ENCODE data around the gene IQCE.
"Not testable (repeated sequence)": the region's sequence is repeated elsewhere in the genome, so short reads cannot be mapped to it uniquely, and the experiment has no call there.

The IQCE gene

DNA sequence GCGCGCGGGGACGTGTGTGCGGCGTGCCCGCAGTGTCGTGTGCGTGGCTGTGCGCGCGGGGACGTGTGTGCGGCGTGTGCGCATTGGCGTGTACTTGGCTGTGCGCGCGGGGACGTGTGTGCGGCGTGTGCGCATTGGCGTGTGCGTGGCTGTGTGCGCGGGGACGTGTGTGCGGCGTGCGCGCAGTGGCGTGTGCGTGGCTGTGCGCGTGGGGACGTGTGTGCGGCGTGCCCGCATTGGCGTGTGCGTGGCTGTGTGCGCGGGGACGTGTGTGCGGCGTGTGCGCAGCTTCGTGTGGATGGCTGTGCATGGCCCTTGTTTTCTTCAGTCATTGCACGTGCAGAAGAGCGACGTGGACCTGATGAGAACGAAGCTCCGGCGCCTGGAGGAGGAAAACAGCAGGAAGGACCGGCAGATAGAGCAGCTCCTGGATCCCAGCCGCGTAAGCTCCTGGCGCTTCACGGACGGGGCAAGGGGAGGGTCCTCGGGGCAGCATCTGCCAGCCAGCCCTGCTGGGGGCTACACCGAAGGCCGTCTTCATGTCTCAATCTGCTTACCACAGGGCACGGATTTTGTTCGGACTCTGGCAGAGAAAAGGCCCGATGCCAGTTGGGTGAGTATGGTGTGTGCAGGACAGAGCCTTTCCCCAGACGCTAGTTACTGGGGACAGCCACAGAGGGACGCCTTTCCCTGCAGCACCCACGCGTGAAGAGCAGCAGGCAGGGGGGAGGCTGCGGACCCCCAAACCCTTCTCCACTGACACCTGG lies 19.3 kb downstream of the IQCE start:
- DNase-seq (ENCODE audit: low spot score): no peak

- DNase-seq (ENCODE audit: low spot score): no peak
These were observed 21.9 kb downstream of the IQCE start for GRCh38 chr7:2580636-2581035.

DNA sequence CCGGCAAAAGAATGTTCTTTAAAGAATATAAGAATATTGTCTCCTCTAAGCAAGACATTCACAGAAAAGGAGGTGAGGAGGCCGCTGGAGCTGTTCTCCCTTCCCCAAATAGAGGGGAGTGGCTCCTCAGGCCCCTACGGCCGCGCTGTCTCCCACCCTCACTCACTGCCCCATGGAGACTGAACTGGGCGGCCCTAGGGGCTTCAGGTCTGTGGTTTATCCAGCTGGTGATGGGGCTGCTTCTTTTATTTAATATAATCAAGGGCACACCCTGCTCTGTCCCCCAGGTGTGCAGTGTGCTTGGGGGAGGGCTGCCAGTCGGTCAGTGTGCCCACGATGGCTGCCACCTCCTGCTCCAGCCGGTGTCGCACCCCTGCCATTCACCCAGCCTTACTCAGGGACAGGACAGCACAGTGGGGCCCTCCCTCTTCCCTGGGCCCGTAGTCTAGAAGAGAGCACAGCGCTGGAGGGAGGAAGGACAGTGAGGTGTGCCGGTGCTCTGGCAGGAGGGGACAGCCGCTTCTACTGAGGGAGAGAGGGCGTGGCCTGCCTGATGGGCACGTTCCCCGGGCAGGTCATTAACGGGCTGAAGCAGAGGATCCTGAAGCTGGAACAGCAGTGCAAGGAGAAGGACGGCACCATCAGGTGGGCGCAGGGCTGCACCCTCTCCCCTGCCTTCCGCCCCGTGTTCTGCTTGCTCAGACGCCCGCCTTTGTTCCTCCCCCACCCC lies 23.4 kb downstream of the IQCE start:
- no peak for DNase-seq (ENCODE audit: low spot score)

DNA sequence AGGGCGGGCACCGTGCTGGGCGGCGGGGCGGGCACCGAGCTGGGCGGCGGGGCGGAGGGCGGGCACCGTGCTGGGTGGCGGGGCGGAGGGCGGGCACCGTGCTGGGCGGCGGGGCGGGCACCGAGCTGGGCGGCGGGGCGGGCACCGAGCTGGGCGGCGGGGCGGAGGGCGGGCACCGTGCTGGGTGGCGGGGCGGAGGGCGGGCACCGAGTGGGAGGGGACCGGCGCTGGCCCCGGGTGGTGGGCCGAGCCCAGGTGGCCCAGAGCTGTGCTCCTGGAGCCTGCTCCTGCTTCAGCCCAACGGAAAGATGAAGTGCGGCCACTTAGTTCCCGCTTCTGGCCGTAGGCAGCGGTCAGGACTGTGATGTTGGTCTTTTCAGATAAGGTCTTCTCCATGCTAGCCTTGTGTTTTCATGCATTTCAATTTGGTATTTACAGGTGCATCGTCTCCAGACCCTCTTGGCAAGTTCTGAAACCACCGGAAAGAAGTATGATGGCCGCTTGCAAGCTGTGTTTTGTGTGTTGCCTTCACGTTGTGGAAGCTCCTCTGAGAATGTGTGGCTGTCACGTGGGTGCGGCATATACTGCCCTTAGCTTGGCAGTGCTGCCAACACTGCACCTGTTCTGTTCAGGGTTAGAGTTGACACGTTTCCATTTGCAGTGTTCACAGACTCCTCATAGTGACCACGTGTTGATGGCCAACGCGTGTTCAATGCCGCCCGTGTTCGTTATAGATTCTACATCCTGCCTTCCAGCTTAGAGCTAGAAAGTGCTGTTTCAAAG lies 25.2 kb downstream of the IQCE start:
- no peak for DNase-seq (ENCODE audit: low spot score)

- DNase-seq (ENCODE audit: low spot score): no peak
These were observed 26.7 kb downstream of the IQCE start for GRCh38 chr7:2585446-2585845.

DNA sequence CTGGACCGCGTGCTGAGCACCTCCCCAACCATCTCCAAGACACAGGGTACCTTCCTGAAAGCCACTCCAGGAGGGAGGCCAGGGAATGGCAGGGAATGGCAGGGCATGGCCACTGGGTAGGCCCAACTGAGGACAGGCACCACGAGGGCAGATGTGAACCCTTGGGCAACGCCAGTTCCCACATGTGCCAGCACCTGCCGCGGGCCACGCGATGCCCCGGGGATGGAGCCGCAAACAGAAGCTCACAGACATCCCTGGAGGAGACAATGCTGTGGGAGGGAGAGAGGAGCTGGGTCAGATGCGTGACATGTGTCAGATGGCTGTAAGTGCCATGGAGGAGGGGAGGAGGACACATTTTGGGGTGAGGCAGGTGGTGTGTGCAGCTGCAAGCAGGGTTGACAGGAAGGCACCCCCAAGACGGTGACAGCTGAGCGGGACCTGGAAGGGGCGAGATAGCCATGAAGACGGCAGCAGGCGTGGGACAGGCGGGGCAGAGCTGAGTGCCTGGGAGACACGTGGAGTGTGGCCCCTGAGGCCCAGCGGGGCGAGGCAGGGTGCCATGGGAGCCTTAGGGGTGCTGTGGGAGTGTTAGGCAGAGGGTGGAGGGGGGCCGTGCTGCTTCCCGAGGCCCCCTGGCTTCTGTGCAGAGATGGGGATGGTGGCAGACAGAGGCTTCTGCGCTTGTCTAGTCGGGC lies 27.7 kb downstream of the IQCE start:
- DNase-seq (ENCODE audit: low spot score): no peak

GRCh38 chr7:2587134-2587533 lies 28.4 kb downstream of the IQCE start:
- DNase-seq (ENCODE audit: low spot score): no peak

GRCh38 chr7:2587778-2588177 lies 29.0 kb downstream of the IQCE start:
- DNase-seq (ENCODE audit: low spot score): no peak

GRCh38 chr7:2589341-2589740 lies 30.6 kb downstream of the IQCE start:
- no peak for DNase-seq (ENCODE audit: low spot score)

GRCh38 chr7:2589941-2590340 lies 31.2 kb downstream of the IQCE start:
- not testable (repeated sequence) for DNase-seq (ENCODE audit: low spot score)

DNA sequence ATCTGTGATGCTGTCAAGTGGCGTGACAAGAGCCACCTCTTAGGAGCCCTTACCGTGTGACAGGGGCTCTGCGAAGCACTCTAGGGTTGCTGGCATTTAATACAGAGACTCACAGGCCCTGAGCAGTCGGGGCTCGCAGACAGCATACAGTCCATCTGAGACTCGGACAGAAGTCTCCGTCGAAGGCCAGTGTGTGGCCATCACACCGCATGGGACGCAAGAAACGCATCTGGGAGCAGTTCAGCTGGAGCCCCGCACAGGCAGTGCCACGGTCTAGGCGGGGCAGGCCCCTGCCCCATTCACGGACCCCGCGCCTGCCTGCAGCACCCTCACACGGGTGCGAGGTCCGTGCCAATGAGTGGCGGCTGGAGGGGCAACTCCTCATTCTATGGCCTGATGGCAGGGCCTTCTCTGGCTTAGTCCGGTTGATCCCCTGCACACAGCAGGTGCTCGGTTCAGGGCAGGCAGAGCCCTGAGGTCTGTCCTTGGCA lies 33.6 kb downstream of the IQCE start:
- DNase-seq (ENCODE audit: low spot score): no peak

- no peak for DNase-seq (ENCODE audit: low spot score)
These were observed 34.4 kb downstream of the IQCE start for GRCh38 chr7:2593036-2593727.

- no peak for DNase-seq (ENCODE audit: low spot score)
These were observed 35.8 kb downstream of the IQCE start for GRCh38 chr7:2594599-2594998.

GRCh38 chr7:2595258-2595860 lies 36.6 kb downstream of the IQCE start:
- DNase-seq (ENCODE audit: low spot score): no peak

DNA sequence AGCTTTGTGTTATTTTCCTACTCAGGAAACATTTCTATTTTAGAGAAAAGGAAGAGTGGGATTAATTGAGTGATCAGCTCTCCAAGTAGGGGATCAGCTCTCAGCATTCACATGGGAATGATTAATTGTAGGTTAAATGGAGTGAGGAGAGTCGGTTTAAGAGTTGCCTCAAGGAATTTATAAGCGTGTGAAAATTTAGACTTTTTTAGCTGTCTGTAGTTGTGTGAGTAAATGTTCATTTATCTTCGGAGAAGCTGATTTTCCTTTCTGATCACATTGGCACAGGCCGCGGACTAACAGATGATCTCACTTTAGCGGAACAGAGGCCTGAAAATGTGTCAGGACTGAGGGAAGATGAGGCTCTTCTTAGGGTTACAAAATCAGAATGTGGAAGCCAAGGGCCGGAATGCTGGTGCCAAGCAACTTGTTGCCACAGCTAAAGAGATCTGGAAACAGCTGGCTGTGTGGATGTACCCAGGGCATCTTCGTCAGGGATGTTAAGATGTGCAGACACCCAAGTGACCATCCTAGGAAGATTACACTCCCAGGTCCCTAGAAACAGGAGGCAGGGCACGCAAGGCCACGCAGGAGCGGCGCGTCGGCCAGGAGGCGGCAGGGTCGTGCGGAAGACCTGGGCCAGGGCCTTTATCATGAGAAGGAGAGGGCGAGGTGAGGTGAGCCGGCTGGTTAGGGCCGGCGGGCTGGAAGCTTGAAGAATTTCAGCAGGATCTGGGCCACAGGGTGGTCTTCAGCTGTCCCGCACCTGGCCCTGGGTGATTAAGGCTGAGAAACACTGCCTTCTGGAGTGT lies 37.9 kb downstream of the IQCE start:
- no peak for DNase-seq (ENCODE audit: low spot score)

GRCh38 chr7:2597273-2597640 lies 38.5 kb downstream of the IQCE start:
- DNase-seq (ENCODE audit: low spot score): no peak

DNA sequence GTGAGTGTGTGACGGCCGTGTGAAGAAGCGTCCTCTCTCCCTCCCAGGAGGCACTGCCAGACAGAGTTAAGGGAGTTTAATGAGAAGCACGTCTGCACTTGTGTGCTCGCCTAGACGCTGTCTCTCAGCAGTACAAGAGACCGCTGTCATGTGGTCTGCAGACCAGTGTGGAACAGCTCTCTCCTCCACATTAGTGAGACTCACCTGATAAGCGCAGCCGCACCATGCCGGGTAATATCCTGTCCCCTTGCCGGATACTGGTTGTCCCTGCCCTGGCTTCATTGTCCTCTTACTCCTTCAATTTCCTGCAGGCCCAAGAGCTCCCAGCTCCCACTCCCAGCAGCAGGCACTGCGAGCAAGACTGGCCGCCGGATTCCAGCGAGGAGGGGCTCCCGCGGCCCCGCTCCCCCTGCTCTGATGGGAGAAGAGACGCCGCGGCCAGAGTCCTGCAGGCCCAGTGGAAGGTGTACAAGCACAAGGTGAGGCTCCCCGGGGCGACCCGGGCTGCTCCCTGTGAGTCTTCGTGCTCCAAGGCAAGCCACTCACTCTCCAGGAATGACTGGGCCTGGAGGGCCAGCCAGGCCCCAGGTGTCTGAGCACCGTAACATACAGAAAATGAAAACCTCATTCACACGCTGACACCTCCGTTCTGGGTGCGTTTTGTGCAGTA lies 39.5 kb downstream of the IQCE start:
- DNase-seq (ENCODE audit: low spot score): no peak

GRCh38 chr7:2601065-2601464 lies 42.3 kb downstream of the IQCE start:
- DNase-seq (ENCODE audit: low spot score): peak; percentile 66

GRCh38 chr7:2601907-2602306 lies 43.1 kb downstream of the IQCE start:
- DNase-seq (ENCODE audit: low spot score): no peak

All from COLO829 (cell line).